ENCODE data around the gene SUSD4.

- TF ChIP-seq, protein P1, sequence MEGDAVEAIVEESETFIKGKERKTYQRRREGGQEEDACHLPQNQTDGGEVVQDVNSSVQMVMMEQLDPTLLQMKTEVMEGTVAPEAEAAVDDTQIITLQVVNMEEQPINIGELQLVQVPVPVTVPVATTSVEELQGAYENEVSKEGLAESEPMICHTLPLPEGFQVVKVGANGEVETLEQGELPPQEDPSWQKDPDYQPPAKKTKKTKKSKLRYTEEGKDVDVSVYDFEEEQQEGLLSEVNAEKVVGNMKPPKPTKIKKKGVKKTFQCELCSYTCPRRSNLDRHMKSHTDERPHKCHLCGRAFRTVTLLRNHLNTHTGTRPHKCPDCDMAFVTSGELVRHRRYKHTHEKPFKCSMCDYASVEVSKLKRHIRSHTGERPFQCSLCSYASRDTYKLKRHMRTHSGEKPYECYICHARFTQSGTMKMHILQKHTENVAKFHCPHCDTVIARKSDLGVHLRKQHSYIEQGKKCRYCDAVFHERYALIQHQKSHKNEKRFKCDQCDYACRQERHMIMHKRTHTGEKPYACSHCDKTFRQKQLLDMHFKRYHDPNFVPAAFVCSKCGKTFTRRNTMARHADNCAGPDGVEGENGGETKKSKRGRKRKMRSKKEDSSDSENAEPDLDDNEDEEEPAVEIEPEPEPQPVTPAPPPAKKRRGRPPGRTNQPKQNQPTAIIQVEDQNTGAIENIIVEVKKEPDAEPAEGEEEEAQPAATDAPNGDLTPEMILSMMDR (conservative IDR thresholded peaks at IDR 0.05 in 1 of 2, IDR thresholded peaks at IDR 0.05 in 1 of 2; ENCODE audit: low read depth in 1 of 2, low read length in 2 of 2): no peak
- no peak for TF ChIP-seq EZH2 (IDR thresholded peaks at IDR 0.05; ENCODE audit: low read length, missing control alignments)
These were observed 136.3 kb downstream of the SUSD4 start for GRCh38 chr1:223227486-223228196.
